Prostate gland (tissue), 2 donors: ENCODE results near the gene PRG2. TPM values are rescaled to one million over a fixed set of nuclear protein-coding genes. Genes with fewer than 3 reads are reported as not detected.

ENCODE experiments used
- DNase-seq: peaks from one replicate; pipeline ENCODE4 v3.0.0-alpha.2; 2019; ENCODE audit warnings: low spot score
- H3K27ac ChIP-seq, 2 donors: fragments of 200-600 bp; sonication (generic); 2 replicates each; pipeline ENCODE4 v1.5.1; 2017 to 2019
- H3K27me3 ChIP-seq: fragments of 200-600 bp; sonication (generic); replicated peaks from 2 replicates; pipeline ENCODE4 v1.5.1; 2019; ENCODE audit not compliant: insufficient read depth
- H3K36me3 ChIP-seq, 2 donors: fragments of 200-600 bp; sonication (generic); 1 replicate in 1 of 2; 2 replicates in 1 of 2; pipeline versions ENCODE4 v1.5.1 to v1.8.1; 2017 to 2019
- H3K4me1 ChIP-seq: fragments of 200-600 bp; sonication (generic); replicated peaks from 2 replicates; pipeline ENCODE4 v1.5.1; 2019
- H3K4me3 ChIP-seq, 2 donors: fragments of 200-600 bp; sonication (generic); 2 replicates each; pipeline ENCODE4 v1.5.1; 2017 to 2019
- H3K9me3 ChIP-seq: fragments of 200-600 bp; sonication (generic); 2 replicates; pipeline ENCODE4 v1.5.1; 2017
- POLR2A ChIP-seq: fragments of 450-650 bp; IDR thresholded peaks from one replicate; pipeline ENCODE4 v1.6.1; 2016; ENCODE audit warnings: antibody characterized with exemption, mild to moderate bottlenecking
- POLR2AphosphoS5 ChIP-seq: sonication (generic); formaldehyde crosslinking; IDR thresholded peaks from one replicate; pipeline ENCODE4 v1.6.1; 2017; ENCODE audit warnings: antibody characterized with exemption
- WGBS: methylation state at CpG from one replicate; pipeline ENCODE4 v1.1.5; 2018; 5-methylcytosine and 5-hydroxymethylcytosine counted together
- intact Hi-C: fragments of 100-400 bp; cut with DNase I; formaldehyde crosslinking; loops from one replicate; pipeline ENCODE4 v1.14.2; 2022
- total RNA-seq, 2 donors: library from RNA; depleted of rRNA; stranded (reverse); fragments of >200 nt; gene quantifications; one replicate each; pipeline ENCODE4 v1.1.0, GENCODE V29; 2016
- TF ChIP-seq, protein P1 (sequence below), 4 experiments: fragments of 200-600 bp in 2 of 4; fragments of 450-650 bp in 2 of 4; sonication (generic) in 2 of 4; IDR thresholded peaks; 1 replicate in 3 of 4; 2 replicates in 1 of 4; pipeline ENCODE4 v1.5.1; 2016 to 2019; ENCODE audit warnings: antibody characterized with exemption in 4 of 4, mild to moderate bottlenecking in 2 of 4, moderate library complexity in 2 of 4

The PRG2 gene
- total RNA-seq, 2 donors from 2014 or later = 0.36 TPM; not detected in 1

DNA sequence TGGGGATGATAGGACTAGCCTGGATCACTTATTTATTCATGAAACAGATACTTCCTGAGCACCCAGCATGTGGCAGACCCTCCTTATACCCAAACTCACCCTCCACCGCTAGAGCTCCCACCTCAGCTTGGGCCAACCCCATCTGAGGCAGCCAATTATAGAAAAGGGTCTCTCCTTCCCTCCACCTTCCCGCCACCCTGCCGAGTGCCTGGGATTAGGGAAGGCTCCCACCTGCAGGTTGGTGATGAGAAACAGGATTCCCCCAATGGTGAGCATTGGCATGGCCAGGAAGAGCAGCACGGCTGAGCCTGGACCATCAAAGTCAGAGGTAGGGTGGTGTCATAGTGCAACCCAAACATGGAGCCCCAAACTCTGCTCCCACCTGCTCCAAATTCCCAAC lies 30.6 kb upstream of the PRG2 start:
- Histone ChIP-seq H3K27me3 (no peaks in the 10 kb centered on the region), H3K4me3 (no peak overlapping the region), H3K27ac (no peak overlapping the region), H3K9me3 (no peaks in the 10 kb centered on the region), H3K4me1 (no peaks in the 10 kb centered on the region), H3K36me3 (no peaks in the 10 kb centered on the region)
- no peak for DNase-seq
- intact Hi-C loops = loop anchor here (10.0 kb wide), 1 partner anchor 1724 kb away; the partner anchor contains the start of gene FAM111A
- TF ChIP-seq POLR2A = no peak
- 97% methylated on average over 4 of the region's 4 CpGs for WGBS

DNA sequence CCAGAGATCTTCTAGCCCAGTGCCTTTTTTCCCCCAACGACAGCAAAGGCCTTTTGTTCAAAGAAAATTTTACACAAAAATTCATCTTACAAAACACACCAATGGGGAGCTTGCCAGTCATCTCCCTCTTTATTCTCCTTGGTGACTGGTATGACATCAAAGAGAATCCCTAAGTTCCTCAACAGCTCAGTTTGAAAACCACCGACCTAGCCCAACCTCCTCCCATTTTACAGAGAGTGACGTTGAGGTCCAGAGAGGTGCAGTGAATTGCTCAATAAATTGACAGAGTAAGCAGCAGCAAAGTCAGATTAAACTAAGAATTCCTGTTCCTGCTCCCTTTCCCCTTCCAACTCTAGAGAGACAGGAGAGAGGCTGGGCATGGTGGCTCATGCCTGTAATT lies 28.7 kb upstream of the PRG2 start:
- H3K36me3 ChIP-seq = no peaks in the 10 kb centered on the region
- no peaks in the 10 kb centered on the region for H3K9me3 ChIP-seq
- no peak overlapping the region for H3K4me3 ChIP-seq
- H3K27me3 ChIP-seq = no peaks in the 10 kb centered on the region
- TF ChIP-seq POLR2A = no peak
- TF ChIP-seq POLR2AphosphoS5 = no peak
- TF ChIP-seq, protein P1, sequence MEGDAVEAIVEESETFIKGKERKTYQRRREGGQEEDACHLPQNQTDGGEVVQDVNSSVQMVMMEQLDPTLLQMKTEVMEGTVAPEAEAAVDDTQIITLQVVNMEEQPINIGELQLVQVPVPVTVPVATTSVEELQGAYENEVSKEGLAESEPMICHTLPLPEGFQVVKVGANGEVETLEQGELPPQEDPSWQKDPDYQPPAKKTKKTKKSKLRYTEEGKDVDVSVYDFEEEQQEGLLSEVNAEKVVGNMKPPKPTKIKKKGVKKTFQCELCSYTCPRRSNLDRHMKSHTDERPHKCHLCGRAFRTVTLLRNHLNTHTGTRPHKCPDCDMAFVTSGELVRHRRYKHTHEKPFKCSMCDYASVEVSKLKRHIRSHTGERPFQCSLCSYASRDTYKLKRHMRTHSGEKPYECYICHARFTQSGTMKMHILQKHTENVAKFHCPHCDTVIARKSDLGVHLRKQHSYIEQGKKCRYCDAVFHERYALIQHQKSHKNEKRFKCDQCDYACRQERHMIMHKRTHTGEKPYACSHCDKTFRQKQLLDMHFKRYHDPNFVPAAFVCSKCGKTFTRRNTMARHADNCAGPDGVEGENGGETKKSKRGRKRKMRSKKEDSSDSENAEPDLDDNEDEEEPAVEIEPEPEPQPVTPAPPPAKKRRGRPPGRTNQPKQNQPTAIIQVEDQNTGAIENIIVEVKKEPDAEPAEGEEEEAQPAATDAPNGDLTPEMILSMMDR (IDR thresholded peaks at IDR 0.05) = no peak
- no peaks in the 10 kb centered on the region for H3K4me1 ChIP-seq
- intact Hi-C loops = no loop called here
- H3K27ac ChIP-seq = no peak overlapping the region
- no peak for DNase-seq
- WGBS = 85% methylated on average over 3 of the region's 3 CpGs

DNA sequence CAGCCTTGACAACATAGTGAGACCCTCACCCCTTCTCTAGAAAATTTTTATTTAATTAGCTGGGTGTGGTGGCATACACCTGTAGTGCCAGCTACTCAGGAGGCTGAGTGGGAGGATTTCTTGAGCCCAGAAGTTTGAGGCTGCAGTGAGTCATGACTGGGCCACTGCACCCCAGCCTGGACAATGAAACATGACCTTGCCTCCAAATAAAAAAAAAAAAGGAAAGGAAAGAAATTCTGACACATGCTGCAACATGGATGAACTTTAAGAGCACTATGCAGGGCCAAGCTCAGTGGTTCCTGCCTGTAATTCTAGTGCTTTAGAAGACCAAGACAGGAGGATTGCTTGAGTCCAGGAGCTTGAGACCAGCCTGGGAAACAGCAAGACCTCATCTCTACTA lies 27.7 kb upstream of the PRG2 start:
- Histone ChIP-seq H3K9me3 (no peaks in the 10 kb centered on the region), H3K4me3 (no peak overlapping the region), H3K27me3 (no peaks in the 10 kb centered on the region), H3K27ac (no peak overlapping the region), H3K36me3 (no peaks in the 10 kb centered on the region), H3K4me1 (no peaks in the 10 kb centered on the region)
- no peak for DNase-seq
- intact Hi-C loops = no loop called here
- TF ChIP-seq POLR2AphosphoS5 (no peak), POLR2A (no peak)
- TF ChIP-seq, protein P1 (IDR thresholded peaks at IDR 0.05) = no peak

DNA sequence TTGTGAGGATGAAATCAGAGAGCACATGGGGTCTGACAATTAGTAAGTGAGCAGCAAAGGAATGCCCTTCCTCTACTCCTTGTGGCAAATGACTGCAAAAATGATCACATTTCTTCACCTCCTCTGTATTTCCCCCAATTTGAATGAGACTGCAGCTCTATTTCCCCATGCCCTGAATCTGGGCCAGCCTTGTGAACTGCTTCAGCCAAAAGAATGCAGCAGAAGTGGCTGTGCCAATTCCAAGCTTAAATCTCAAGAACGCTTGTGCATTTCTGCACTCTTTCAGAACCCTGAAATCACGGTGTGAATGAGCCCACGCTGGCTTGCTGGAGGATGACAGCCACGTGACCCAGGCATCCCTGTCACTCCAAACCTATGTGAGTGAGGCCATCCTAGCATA lies 26.6 kb upstream of the PRG2 start:
- no peaks in the 10 kb centered on the region for H3K27me3 ChIP-seq
- DNase-seq = no peak
- no peaks in the 10 kb centered on the region for H3K9me3 ChIP-seq
- intact Hi-C loops = no loop called here
- H3K4me1 ChIP-seq = no peaks in the 10 kb centered on the region
- H3K4me3 ChIP-seq = no peak overlapping the region
- no peak overlapping the region for H3K27ac ChIP-seq
- WGBS = 67% methylated on average over 4 of the region's 4 CpGs
- no peaks in the 10 kb centered on the region for H3K36me3 ChIP-seq
- TF ChIP-seq, protein P1 (IDR thresholded peaks at IDR 0.05) = no peak
- no peak for TF ChIP-seq POLR2AphosphoS5
- no peak for TF ChIP-seq POLR2A

DNA sequence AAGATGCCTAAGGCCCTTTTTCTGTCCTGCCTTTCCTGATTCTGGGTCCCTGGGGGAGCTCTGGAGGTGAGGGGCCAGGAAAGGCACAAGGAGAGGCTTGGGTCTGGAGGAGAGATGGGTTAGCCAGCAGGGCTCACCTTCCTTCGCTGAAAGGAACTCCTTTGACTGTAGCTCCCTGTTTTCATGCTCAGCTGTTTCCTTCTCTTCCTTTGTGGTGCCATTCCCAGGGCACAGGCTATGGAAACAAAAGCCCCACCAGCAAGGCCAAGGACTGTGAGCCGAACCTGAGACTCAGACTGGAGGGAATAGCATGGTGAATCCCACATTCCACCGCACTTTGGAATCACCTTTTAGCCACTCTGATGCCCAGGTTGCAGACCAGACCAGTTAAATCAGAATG lies 26.0 kb upstream of the PRG2 start:
- no peak for DNase-seq
- WGBS = 84% methylated on average over 3 of the region's 3 CpGs
- H3K4me3 ChIP-seq = no peak overlapping the region
- no peaks in the 10 kb centered on the region for H3K27me3 ChIP-seq
- no peaks in the 10 kb centered on the region for H3K9me3 ChIP-seq
- H3K4me1 ChIP-seq = no peaks in the 10 kb centered on the region
- no peaks in the 10 kb centered on the region for H3K36me3 ChIP-seq
- TF ChIP-seq POLR2A (no peak), POLR2AphosphoS5 (no peak)
- TF ChIP-seq, protein P1 (IDR thresholded peaks at IDR 0.05) = no peak
- H3K27ac ChIP-seq = no peak overlapping the region
- intact Hi-C loops = no loop called here
